Brain pericyte (primary cell): ENCODE results near the gene NSDHL.
"Not testable (repeated sequence)": the region's sequence is repeated elsewhere in the genome, so short reads cannot be mapped to it uniquely, and the experiment has no call there.

Source experiments
- DNase-seq: peaks from one replicate; pipeline ENCODE4 v3.0.0-alpha.2; 2012; ENCODE audit warnings: low read depth, low spot score

The NSDHL gene

GRCh38 chrX:152830312-152831305 is at the start of gene NSDHL, which contains the start of gene CETN2:
TSS of gene NSDHL (plus strand) at chrX:152831063. CDS start at chrX:152846325, 15,262 bp downstream.
TSS of gene CETN2 (minus strand) at chrX:152830757. CDS start at chrX:152830710, 47 bp downstream.
- DNase-seq: peak; percentile 91

- not testable (repeated sequence) for DNase-seq
Observed at GRCh38 chrX:152787062-152787461, 43.8 kb upstream of the NSDHL start.

GRCh38 chrX:152798945-152799344 is 31.9 kb upstream of the NSDHL start:
- DNase-seq: no peak

- DNase-seq: no peak
Observed at GRCh38 chrX:152806035-152806434, 24.8 kb upstream of the NSDHL start.

- DNase-seq: no peak
Observed at GRCh38 chrX:152810403-152810802, 20.5 kb upstream of the NSDHL start.

GRCh38 chrX:152813206-152813605 is 17.7 kb upstream of the NSDHL start:
- DNase-seq: no peak

- DNase-seq: no peak
Observed at GRCh38 chrX:152814048-152814447, 16.8 kb upstream of the NSDHL start.

GRCh38 chrX:152817078-152817764 is 13.6 kb upstream of the NSDHL start:
- no peak for DNase-seq

GRCh38 chrX:152818356-152818755 is 12.5 kb upstream of the NSDHL start:
- DNase-seq: no peak

GRCh38 chrX:152819266-152819665 is 11.6 kb upstream of the NSDHL start:
- no peak for DNase-seq

- no peak for DNase-seq
Observed at GRCh38 chrX:152819732-152820131, 11.1 kb upstream of the NSDHL start.

- DNase-seq: no peak
Observed at GRCh38 chrX:152821145-152821765, 9.6 kb upstream of the NSDHL start.

- no peak for DNase-seq
Observed at GRCh38 chrX:152822383-152823086, 8.3 kb upstream of the NSDHL start.

GRCh38 chrX:152823657-152824056 is 7.2 kb upstream of the NSDHL start:
- DNase-seq: no peak

- DNase-seq: no peak
Observed at GRCh38 chrX:152824841-152825374, 6.0 kb upstream of the NSDHL start.

GRCh38 chrX:152831391-152831790 is 528 bp downstream of the NSDHL start:
- DNase-seq: no peak

- no peak for DNase-seq
Observed at GRCh38 chrX:152832520-152832919, 1.7 kb downstream of the NSDHL start.

- no peak for DNase-seq
Observed at GRCh38 chrX:152833378-152833777, 2.5 kb downstream of the NSDHL start.

- DNase-seq: not testable (repeated sequence)
Observed at GRCh38 chrX:152835470-152835869, 4.6 kb downstream of the NSDHL start.

- DNase-seq: no peak
Observed at GRCh38 chrX:152842772-152843338, 12.0 kb downstream of the NSDHL start.

- no peak for DNase-seq
Observed at GRCh38 chrX:152843852-152844251, 13.0 kb downstream of the NSDHL start.
